Measurements from ENCODE around the gene RPAP2.
"Not testable (repeated sequence)": the region's sequence is repeated elsewhere in the genome, so short reads cannot be mapped to it uniquely, and the experiment has no call there.

The RPAP2 gene

DNA sequence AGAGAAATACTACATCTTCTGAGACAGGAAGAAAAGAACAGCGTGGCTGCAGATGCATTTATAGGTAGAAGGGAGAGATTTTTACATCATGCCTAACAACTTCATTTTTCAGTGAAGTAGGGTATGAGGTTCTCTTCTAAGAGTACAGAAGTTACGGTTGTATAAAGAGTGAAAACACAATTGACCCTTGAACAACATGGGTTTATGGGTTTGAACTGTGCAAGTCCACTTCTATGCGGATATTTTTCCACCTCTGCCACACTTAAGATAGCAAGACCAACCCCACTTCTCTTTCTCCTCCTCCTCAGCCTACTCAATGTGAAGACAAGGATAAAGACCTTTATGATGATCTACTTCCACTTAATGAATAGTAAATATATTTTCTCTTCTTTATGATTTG is 64.5 kb downstream of the RPAP2 start:
- TF ChIP-seq, protein P1, sequence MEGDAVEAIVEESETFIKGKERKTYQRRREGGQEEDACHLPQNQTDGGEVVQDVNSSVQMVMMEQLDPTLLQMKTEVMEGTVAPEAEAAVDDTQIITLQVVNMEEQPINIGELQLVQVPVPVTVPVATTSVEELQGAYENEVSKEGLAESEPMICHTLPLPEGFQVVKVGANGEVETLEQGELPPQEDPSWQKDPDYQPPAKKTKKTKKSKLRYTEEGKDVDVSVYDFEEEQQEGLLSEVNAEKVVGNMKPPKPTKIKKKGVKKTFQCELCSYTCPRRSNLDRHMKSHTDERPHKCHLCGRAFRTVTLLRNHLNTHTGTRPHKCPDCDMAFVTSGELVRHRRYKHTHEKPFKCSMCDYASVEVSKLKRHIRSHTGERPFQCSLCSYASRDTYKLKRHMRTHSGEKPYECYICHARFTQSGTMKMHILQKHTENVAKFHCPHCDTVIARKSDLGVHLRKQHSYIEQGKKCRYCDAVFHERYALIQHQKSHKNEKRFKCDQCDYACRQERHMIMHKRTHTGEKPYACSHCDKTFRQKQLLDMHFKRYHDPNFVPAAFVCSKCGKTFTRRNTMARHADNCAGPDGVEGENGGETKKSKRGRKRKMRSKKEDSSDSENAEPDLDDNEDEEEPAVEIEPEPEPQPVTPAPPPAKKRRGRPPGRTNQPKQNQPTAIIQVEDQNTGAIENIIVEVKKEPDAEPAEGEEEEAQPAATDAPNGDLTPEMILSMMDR (IDR thresholded peaks at IDR 0.05; ENCODE audit: extremely low read depth, missing control alignments), result no peak
- no peak for DNase-seq (ENCODE audit: low spot score)

DNA sequence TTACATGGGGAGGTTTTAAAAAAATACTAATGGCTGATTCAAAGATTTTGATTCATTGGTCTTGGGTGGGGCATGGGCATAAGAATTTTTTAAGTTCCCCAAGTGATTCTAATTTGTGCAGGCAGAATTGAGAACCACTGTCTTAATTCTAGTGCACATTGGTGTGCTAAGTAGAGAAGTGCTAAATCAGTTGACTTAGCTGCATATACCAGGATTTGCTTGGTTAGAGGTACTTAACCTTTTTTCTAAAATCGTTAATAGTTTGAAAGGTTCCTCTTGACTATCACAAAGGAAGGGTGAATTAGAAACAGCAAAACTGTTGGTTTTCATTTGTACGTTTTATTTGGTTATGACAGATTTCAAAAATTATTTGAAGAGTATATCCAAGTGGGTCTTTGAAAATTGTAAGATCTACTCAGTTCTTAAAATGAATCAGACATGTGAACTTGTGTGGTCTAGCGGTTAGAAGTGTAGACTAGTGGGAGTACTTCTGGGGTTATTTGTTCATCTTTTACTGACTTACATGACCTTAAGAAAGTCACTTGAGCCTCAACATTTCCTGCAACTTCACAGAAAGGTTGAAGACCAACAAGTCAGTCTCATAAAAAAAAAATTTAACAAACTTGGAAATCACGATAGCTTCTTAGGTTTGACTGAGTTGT is 66.7 kb downstream of the RPAP2 start:
- TF ChIP-seq, protein P1 (IDR thresholded peaks at IDR 0.05; ENCODE audit: extremely low read depth, missing control alignments), result no peak

DNA sequence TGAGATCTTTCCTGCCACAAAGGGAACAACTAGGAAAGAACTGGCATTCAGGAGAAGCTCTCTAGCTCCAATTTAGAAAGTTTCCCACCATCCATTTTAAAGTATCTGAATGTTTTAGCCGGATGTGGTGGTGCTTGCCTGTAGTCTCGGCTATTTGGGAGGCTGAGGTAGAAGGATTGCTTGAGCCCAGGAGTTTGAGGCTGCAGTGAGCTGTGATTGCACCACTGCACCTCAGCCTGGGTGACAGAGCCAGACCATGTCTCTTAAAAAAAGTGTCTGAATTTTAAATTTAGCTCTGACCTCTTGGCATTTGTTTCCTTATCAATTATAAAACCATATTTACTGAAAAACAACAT is 67.2 kb downstream of the RPAP2 start:
- TF ChIP-seq, protein P1 (IDR thresholded peaks at IDR 0.05; ENCODE audit: extremely low read depth, missing control alignments), result no peak
- no peak for DNase-seq (ENCODE audit: low spot score)

More for the DNA sequence above, 66.7 kb downstream of the RPAP2 start:
- peak; percentile 16 for DNase-seq (ENCODE audit: low spot score)

DNA sequence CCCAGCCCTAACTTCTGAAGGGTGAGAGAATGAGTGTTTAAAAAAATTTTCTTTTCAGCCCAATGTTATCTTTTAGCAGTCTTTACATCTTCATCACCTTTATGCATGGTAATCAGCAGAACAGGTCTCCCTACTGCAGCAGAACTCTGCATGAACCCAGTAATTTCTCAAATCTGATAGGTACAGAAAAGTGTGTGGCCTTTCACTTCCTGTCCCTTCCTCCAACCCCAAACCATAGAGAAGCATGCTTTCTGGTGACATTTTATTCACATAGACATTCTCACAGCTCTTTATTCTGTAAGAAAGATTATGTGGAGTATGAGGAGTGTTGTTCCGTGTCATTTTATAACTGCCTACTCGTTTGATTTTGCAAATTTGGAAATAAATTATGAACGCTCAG is 68.6 kb downstream of the RPAP2 start:
- DNase-seq (ENCODE audit: low spot score), result no peak
- TF ChIP-seq, protein P1 (IDR thresholded peaks at IDR 0.05; ENCODE audit: extremely low read depth, missing control alignments), result no peak

DNA sequence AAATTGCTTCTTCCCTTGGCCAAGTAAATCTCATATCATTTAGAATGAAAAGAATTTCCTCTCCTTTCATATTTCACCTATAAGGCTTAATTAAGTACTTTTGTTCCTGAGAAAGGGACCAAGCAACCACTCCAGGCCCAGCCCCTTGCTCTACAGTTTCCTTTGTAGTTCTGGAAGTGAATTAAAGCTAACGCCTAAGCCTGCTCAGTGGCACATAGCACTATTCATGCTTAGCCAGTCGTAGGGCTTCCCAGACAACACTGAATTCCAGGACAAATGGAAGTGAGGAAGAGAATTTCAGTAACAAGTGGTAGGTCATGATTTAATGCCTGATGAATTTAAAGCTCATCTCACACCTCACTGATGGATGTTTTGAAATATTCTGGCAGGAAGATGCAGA is 73.3 kb downstream of the RPAP2 start:
- TF ChIP-seq, protein P1 (IDR thresholded peaks at IDR 0.05; ENCODE audit: extremely low read depth, missing control alignments), result no peak
- no peak for DNase-seq (ENCODE audit: low spot score)

DNA sequence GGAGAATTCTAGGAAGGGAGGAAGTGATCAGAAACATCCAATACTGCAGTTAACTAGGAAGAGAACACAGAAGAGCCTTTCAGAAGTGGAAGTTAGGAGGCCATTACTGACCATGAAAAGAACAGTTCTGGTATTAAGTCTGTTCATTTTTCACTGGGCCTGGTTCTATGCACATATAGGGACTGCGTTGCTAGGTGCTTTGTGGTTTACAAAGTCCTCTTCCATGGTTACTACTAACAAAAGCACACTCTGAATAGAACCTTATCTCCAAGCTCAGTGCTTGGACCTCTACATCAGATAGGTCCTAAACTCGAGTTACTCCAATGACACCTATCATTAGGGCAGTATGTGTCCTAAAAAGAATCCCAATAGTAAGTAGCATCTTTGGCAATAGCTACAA is 75.4 kb downstream of the RPAP2 start:
- DNase-seq (ENCODE audit: low spot score), result no peak
- TF ChIP-seq, protein P1 (IDR thresholded peaks at IDR 0.05; ENCODE audit: extremely low read depth, missing control alignments), result no peak

DNA sequence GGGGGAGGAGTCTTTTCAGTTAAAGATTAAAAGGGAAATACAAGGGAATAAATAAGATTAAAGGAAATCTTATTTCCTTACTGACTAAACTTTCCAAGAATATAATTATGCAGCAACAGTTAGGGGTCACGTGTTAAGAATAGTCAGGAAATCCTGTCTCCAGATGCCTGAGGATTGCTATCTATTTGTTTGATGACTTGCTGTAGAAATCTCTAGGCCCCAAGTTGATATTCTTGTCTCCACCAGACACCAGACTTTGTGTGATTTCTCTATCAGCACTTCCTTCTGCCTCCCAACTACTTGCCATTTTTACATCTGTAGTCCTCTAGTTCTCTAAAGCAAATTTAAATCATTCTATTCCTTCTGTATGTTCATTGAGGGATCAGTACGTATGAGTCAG is 77.5 kb downstream of the RPAP2 start:
- TF ChIP-seq, protein P1 (IDR thresholded peaks at IDR 0.05; ENCODE audit: extremely low read depth, missing control alignments), result no peak

DNA sequence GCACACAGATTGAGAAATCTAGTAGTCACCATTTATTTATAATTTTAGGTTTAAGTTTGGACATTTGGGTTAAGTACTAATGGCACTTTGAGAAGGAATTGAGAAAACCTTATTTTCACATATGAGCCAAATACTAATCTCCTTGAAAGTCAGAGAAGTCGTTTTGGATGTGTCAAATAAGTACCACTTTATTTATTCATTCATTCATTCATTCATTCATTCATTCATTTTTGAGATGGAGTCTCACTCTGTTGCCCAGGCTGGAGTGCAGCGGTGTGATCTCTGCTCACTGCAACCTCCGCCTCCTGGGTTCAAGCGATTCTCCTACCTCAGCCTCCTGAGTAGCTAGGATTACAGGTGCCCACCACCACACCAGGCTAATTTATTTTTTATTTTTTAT is 79.1 kb downstream of the RPAP2 start:
- not testable (repeated sequence) for DNase-seq (ENCODE audit: low spot score)

More for the DNA sequence above, 77.5 kb downstream of the RPAP2 start:
- no peak for DNase-seq (ENCODE audit: low spot score)

Data from GM20000 (cell line).